Activated T-cell treated with anti-CD3 and anti-CD28 coated beads, Interleukin-2, amount 50 U/mL, for 24 hours (primary cell): Measurements from ENCODE around the gene PGAP3.
A peak's percentile ranks its signal among the peaks of the same experiment; 100 is the strongest.

Experiments
- DNase-seq: peaks from one replicate; pipeline ENCODE4 v3.0.0-alpha.2; 2020
- H3K27ac Mint-ChIP-seq: 2 replicates; pipeline ENCODE4 v1.8.0; 2020; ENCODE audit warnings: mild to moderate bottlenecking, mixed read lengths
- H3K27me3 Mint-ChIP-seq: 2 replicates; pipeline ENCODE4 v1.8.0; 2020; ENCODE audit warnings: mixed read lengths
- H3K36me3 Mint-ChIP-seq: 2 replicates; pipeline ENCODE4 v1.8.0; 2020; ENCODE audit warnings: low read depth, mixed read lengths
- H3K4me1 Mint-ChIP-seq: 2 replicates; pipeline ENCODE4 v1.8.0; 2020; ENCODE audit warnings: low read depth, mixed read lengths
- H3K4me3 Mint-ChIP-seq: 2 replicates; pipeline ENCODE4 v1.8.0; 2020; ENCODE audit warnings: mild to moderate bottlenecking, moderate library complexity, mixed read lengths
- H3K9me3 Mint-ChIP-seq: 2 replicates; pipeline ENCODE4 v1.8.0; 2020; ENCODE audit warnings: mixed read lengths

PGAP3 gene

GRCh38 chr17:39626171-39627046 lies 61.4 kb downstream of the PGAP3 start, which contains the start of gene PPP1R1B:
TSS of gene PPP1R1B (plus strand) at chr17:39626952. CDS start at chr17:39627393, 441 bp downstream.
- no peaks in the 10 kb centered on the region for H3K36me3 Mint-ChIP-seq
- no peaks in the 10 kb centered on the region for H3K9me3 Mint-ChIP-seq
- DNase-seq: no peak
- peaks cover 33% of the 10 kb centered on the region for H3K4me1 Mint-ChIP-seq
- H3K27me3 Mint-ChIP-seq: peaks cover 44% of the 10 kb centered on the region
- H3K4me3 Mint-ChIP-seq: peak within 1 kb of the TSS; percentile 60
- H3K27ac Mint-ChIP-seq: no peak within 1 kb of the TSS

- Mint-ChIP-seq H3K36me3 (no peaks in the 10 kb centered on the region), H3K27me3 (peaks cover 42% of the 10 kb centered on the region), H3K4me3 (no peak overlapping the region), H3K27ac (no peak overlapping the region), H3K9me3 (no peaks in the 10 kb centered on the region), H3K4me1 (peaks cover 30% of the 10 kb centered on the region)
- DNase-seq: no peak
Measured at GRCh38 chr17:39625198-39625785, 62.6 kb downstream of the PGAP3 start.

- no peaks in the 10 kb centered on the region for H3K9me3 Mint-ChIP-seq
- H3K36me3 Mint-ChIP-seq: no peaks in the 10 kb centered on the region
- H3K27ac Mint-ChIP-seq: no peak overlapping the region
- no peak overlapping the region for H3K4me3 Mint-ChIP-seq
- H3K4me1 Mint-ChIP-seq: peaks cover 30% of the 10 kb centered on the region
- peaks cover 41% of the 10 kb centered on the region for H3K27me3 Mint-ChIP-seq
- DNase-seq: no peak
Measured at GRCh38 chr17:39624313-39624712, 63.5 kb downstream of the PGAP3 start.

DNA sequence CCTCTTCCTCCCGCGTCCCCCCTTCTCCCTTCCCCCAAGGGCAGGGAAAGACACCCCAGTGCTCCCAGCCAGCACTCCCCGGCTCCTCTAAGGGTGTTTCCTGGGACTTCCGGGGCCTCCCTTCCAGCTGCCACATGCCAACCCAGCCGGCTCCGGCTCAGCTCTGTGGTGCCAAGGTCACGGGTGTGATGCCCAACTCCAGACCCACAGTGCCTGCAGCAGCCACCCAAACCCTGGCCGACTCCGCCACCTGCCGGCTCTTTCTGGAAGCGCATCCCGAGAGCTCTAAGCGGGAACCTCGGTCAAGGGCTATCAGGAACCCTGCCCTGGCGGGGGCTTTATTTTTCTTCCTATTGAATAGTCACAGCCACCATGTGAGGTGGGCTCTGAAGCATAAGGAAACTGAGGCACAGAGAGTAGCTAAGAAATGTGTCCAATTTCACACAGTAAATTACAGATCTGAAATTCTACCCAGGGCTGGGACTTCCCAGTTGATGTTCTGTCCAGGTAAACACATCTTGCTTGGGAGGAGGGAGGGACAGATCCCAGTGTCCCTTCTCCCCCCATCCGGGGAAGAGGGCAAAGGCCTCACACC lies 64.4 kb downstream of the PGAP3 start:
- Mint-ChIP-seq H3K27me3 (peaks cover 37% of the 10 kb centered on the region), H3K36me3 (no peaks in the 10 kb centered on the region), H3K9me3 (no peaks in the 10 kb centered on the region), H3K4me3 (peak overlapping the region; percentile 36), H3K4me1 (peaks cover 33% of the 10 kb centered on the region), H3K27ac (peak overlapping the region; percentile 47)
- DNase-seq: peak; percentile 93

- H3K27ac Mint-ChIP-seq: peak overlapping the region; percentile 98
- peaks cover 38% of the 10 kb centered on the region for H3K4me1 Mint-ChIP-seq
Measured at GRCh38 chr17:39622380-39623006, 65.4 kb downstream of the PGAP3 start.

DNA sequence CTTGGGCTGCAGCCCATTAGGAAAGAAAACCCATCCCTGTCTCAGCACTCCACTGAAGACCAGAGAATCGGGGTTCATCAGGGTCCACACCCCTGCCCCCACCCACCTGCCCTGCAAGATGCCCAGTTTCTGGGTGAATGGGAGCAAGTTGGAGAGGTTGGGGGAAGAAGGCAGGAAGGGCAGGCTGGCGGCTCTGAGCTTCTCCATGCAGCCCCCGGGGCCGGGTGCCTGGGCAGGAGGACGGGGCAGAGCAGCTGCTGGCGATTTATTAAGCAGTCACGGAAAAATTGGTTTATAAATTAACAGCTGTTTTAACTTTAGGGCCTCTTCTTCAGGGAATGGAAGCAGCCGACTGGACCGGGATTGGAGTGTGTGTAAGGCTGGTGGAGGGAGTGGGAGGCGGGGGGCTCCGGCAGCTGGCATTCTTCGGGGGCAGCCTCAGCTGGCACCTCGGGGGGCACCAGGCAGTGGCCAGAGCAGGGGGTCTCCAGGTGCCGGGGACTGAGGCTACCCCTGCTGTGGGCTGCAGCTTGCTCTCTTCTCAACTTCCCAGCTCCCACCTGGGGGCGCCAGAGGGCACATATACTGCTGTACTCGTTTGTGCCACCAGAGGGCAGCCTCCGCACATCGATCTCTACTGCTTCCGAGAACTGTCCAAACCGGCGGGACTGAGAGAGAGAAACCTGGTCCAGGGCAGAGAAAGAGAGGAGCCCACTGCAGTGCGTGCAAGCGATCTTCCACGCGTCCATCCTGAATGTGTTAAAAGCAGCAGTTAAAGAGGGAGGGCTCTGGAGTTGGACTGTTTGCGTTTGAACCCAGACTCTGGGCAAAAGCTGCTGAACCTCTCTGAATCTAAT lies 66.1 kb downstream of the PGAP3 start:
- no peaks in the 10 kb centered on the region for H3K36me3 Mint-ChIP-seq
- H3K27ac Mint-ChIP-seq: peak overlapping the region; percentile 98
- H3K4me3 Mint-ChIP-seq: peak overlapping the region; percentile 78
- DNase-seq: peak; percentile 98
- peaks cover 39% of the 10 kb centered on the region for H3K4me1 Mint-ChIP-seq
- no peaks in the 10 kb centered on the region for H3K9me3 Mint-ChIP-seq
- peaks cover 28% of the 10 kb centered on the region for H3K27me3 Mint-ChIP-seq

More at GRCh38 chr17:39622380-39623006, 65.4 kb downstream of the PGAP3 start:
- DNase-seq: peak; percentile 65
- Mint-ChIP-seq H3K36me3 (no peaks in the 10 kb centered on the region), H3K27me3 (peaks cover 28% of the 10 kb centered on the region), H3K4me3 (peak overlapping the region; percentile 78), H3K9me3 (no peaks in the 10 kb centered on the region)
